HG03139 (cell line): ENCODE data around the gene PRKRIP1.
"Not testable (repeated sequence)": the region's sequence is repeated elsewhere in the genome, so short reads cannot be mapped to it uniquely, and the experiment has no call there.

Source experiments
- ATAC-seq: cut with Tn5 transposase; IDR thresholded peaks from one replicate; pipeline ENCODE4 v1.9.1; 2021; ENCODE audit not compliant: unreplicated experiment

PRKRIP1 gene

GRCh38 chr7:102455596-102455995 lies 59.4 kb downstream of the PRKRIP1 start:
- ATAC-seq: no peak

- no peak for ATAC-seq
Observed at GRCh38 chr7:102456327-102456726, 60.2 kb downstream of the PRKRIP1 start.

- no peak for ATAC-seq
Observed at GRCh38 chr7:102457352-102457924, 61.3 kb downstream of the PRKRIP1 start.

GRCh38 chr7:102459221-102459844 lies 63.2 kb downstream of the PRKRIP1 start:
- no peak for ATAC-seq

GRCh38 chr7:102460467-102460866 lies 64.3 kb downstream of the PRKRIP1 start:
- no peak for ATAC-seq

- ATAC-seq: no peak
Observed at GRCh38 chr7:102463841-102464576, 67.8 kb downstream of the PRKRIP1 start.

GRCh38 chr7:102464577-102465280 lies 68.6 kb downstream of the PRKRIP1 start, which contains the start of the genes ALKBH4 and LRWD1:
ALKBH4 (minus strand) TSS chr7:102464863; CDS start chr7:102464836, 27 bp downstream.
LRWD1 (plus strand) TSS chr7:102464984; CDS start chr7:102465081, 97 bp downstream.
- ATAC-seq: peak; percentile 86

- no peak for ATAC-seq
Observed at GRCh38 chr7:102466097-102466496, 69.9 kb downstream of the PRKRIP1 start.

- ATAC-seq: no peak
Observed at GRCh38 chr7:102467581-102468477, 71.7 kb downstream of the PRKRIP1 start.

- no peak for ATAC-seq
Observed at GRCh38 chr7:102468478-102469350, 72.6 kb downstream of the PRKRIP1 start.

GRCh38 chr7:102469351-102469971 lies 73.3 kb downstream of the PRKRIP1 start:
- ATAC-seq: no peak

- ATAC-seq: no peak
Observed at GRCh38 chr7:102469972-102470825, 74.0 kb downstream of the PRKRIP1 start.

GRCh38 chr7:102471791-102472125 lies 75.6 kb downstream of the PRKRIP1 start:
- no peak for ATAC-seq

- no peak for ATAC-seq
Observed at GRCh38 chr7:102472126-102473041, 76.2 kb downstream of the PRKRIP1 start.

- no peak for ATAC-seq
Observed at GRCh38 chr7:102473271-102473991, 77.3 kb downstream of the PRKRIP1 start.

- ATAC-seq: not testable (repeated sequence)
Observed at GRCh38 chr7:102474116-102474515, 78.0 kb downstream of the PRKRIP1 start.
